Measurements from ENCODE around the gene PRKCA.

DNA sequence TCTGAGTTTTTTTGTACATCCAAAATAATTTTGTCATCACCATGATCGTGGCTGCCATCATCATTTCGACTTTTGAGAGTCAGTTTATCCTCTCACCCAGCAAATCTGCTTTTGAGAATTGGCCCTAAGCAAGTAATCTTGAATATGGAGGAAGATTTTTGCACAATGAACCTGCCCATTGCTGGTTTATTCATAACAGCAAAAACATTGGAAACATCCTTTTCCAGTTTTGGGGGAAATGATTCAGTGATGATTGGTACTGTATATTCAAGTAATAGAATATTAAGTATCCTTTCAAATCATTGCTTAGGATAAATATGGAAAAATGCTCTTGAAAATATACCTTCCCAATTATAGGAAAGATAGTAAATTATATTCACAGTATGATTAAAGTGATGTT lies 53.1 kb downstream of the PRKCA start:
- TF ChIP-seq EZH2 (IDR thresholded peaks at IDR 0.05) (no peak), POLR2AphosphoS5 (IDR thresholded peaks at IDR 0.05; ENCODE audit: borderline replicate concordance, low read depth, low read length) (no peak), FOXP2 (optimal IDR thresholded peaks at IDR 0.05; ENCODE audit: control extremely low read depth, extremely low read length, insufficient read depth) (no peak)

All from SK-N-MC (cell line).